GM21723 (cell line): Measurements from ENCODE around the gene PAPPA.

Experiments used
- ATAC-seq: cut with Tn5 transposase; IDR thresholded peaks from one replicate; pipeline ENCODE4 v1.9.1; 2021; ENCODE audit warnings: mild to moderate bottlenecking, moderate library complexity; ENCODE audit not compliant: unreplicated experiment

The PAPPA gene

GRCh38 chr9:116308076-116308475 lies 154.5 kb downstream of the PAPPA start:
- no peak for ATAC-seq

- ATAC-seq: no peak
Observed at GRCh38 chr9:116309900-116310611, 156.5 kb downstream of the PAPPA start.

DNA sequence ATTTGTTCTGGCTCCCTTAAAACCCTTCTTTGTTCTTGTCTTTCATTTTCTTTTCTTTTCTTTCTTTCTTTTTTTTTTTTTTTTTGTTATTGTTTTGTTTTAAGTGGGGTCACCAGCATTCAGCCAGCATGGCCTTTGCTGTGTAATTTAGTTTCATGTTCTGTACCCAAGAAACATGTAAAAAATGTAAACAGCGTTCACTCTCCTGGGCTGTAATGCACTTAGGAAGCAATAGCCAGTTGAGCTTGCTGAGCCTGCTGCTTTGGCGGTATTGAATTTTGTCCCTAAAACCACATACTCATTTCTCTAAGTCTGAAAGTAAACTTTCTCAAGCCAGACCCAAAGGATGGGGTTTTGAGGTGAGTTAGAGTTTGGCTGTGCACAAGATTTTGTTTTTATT lies 158.6 kb downstream of the PAPPA start:
- no peak for ATAC-seq

GRCh38 chr9:116313638-116314037 lies 160.0 kb downstream of the PAPPA start:
- ATAC-seq: no peak

DNA sequence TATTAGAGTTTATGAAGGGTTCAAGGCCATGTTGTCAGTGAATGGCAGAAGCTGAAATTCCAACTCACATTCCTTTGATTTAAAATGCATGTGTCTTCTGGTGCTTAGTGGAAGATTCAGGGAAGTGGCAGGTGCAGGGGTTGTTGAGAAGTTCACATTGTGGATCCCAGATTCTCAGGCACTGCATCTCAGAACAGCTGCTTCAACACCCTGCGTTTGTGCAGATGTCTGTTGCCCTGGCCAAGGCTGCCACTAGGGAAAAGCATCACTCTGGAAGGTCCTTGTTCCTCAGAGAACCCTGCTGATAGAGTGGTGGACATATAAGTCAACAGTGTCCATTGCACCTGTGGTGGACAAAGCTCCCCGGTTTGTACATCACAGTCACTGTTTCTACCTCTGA lies 162.7 kb downstream of the PAPPA start:
- no peak for ATAC-seq

DNA sequence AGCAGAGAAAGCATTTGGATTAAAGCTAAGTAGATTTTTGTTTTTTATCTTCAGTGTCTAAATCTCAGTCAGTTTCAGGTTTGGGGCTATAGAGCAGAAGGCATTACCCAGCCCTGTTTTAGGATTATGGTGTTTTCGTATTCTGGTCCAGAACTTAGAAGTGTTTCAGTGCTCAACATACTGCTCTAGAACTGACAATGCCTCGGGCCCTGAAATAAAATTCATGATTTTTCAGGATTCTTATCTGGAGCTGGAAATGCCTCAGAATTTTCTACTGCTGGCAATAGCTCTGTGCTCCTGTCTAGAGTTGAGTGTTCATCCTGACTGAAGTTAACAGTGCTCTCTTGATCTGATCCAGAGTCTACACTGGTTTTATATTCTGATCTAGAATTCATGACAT lies 163.9 kb downstream of the PAPPA start:
- no peak for ATAC-seq

DNA sequence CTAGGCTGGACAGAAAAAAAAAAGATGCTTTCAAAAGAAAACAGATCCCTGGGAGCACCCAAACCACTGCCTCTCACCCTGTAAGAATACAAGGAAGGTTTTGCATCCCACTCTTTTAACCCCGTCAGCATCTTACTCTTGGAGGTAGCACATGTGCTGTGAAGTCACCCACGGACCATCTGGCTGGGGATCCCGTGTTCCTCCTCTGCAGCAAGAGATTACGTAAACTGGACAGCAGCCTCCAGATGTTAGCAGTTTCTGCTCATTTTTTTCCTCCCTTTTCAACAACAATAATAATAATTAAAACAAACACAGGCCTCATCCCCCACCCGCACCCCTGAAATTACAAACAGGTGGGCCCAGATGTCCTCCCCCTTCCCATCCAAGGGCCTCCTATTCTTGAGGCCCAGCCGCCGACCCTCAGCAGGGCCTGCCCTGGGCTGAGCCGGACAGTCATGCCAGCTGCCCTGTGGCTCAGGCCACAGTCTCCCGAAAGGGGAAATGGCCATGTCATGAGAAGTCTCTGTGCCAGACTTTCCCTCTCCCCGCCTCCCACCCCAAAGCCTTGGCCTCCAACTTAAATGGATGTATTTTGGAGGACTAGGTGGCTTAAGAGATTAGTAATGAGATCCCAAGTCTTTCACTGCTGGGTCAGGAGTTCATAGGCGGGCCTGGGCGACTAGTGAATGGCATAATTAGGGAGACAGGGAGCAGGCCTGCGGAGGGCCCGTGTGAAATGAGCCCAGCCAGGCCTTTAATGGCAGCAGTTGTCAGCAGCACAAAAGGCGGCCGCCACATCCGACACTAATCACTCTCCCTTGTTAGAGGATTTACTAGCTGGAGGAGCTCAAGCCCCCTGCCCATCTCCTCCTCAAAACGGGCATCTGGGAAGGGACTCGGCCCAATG lies 165.1 kb downstream of the PAPPA start:
- no peak for ATAC-seq

DNA sequence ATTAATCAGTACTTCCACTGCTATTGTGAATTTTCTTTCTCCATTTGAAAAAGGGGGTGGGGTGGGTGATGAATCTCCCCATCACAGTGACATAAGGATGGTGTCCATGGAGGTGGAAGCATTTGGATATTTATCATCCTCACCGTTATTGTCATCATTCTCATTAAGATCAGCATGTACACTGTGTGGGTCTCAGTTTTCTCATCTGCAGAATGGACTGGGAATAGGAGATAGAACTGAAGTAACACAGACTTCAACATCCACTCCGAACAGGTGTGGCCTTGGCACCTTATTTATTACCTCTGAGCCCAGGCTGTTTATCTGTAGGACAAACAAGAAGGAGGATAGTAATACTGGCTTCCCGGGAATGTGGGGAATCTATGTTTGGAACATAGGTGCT lies 165.9 kb downstream of the PAPPA start:
- ATAC-seq: no peak

- ATAC-seq: no peak
Observed at GRCh38 chr9:116320290-116320689, 166.7 kb downstream of the PAPPA start.

DNA sequence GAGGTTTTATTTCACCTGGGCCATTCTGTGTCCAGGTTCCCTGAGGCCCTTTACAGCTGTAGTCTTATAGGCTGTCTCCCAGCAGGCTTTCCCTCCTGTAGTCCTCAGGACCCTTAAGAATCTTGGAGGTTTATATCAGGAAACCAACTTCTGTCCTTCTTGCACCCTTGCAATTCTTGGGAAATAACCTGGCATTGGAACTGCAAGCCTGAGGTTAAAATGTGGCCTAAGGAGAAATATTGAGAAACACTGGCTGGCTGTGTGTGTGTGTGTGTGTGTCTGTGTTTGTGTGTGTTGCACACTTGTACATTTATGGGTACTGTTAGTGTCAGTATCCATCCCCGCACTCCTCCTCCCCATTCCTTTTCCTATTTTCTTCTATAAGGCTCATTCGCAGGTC lies 168.9 kb downstream of the PAPPA start:
- no peak for ATAC-seq

DNA sequence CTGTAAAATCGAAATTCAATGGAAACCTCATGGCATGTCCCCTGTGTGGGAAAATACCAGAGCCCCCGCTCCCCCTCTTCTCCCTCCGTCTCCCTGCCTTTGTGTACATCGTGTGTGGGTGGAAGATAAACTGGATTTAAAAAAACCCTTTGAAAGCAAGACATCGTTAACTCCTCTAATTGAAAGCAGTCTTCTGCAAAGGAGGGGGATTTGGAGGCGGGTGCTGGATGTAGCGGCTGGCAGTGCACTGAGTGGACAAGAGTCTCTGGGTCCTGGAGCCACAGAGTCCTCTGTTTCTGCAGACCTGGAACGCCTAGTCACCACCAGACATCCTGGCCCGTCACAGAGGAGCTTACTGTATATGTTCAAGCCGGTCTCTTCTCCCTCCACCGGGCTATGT lies 169.4 kb downstream of the PAPPA start:
- no peak for ATAC-seq

GRCh38 chr9:116323571-116323970 lies 170.0 kb downstream of the PAPPA start:
- ATAC-seq: no peak

DNA sequence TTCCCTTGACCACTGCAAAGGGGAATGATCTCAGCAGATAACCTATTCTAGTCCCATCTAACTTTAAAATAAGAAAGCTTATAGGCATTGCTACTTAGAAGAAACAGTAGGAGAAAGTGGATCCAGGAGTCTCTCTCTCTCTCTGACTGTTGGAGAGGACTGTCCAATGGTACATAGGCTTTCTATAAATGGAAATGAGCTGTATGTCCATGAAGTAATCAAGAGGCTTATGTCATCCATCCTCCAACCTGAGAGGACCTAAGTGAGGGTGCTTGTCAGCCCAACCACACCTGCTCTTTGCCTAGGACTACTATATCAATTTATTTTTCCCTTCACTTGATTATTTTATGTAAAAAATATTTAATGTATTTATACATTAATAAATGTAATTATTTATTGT lies 172.3 kb downstream of the PAPPA start:
- ATAC-seq: no peak

- ATAC-seq: no peak
Observed at GRCh38 chr9:116327701-116328405, 174.3 kb downstream of the PAPPA start.

- ATAC-seq: no peak
Observed at GRCh38 chr9:116329470-116329869, 175.9 kb downstream of the PAPPA start.

DNA sequence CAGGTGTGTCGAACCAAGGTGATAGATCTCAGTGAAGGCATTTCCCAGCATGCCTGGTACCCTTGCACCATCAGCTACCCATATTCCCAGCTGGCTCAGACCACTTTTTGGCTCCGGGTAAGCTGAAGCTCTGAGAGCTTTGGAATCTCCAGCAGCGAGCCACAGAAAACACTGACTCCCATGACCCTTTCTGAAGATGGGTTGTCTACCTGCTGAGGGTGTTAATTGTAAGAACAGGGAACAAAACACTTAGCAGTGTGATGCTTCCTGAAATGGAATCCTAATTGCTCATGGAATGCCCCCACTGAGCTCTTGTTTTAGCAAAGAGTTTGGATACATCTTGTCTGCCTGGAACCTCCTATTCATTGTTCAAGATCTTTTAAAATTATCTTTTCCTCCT lies 177.7 kb downstream of the PAPPA start:
- no peak for ATAC-seq

DNA sequence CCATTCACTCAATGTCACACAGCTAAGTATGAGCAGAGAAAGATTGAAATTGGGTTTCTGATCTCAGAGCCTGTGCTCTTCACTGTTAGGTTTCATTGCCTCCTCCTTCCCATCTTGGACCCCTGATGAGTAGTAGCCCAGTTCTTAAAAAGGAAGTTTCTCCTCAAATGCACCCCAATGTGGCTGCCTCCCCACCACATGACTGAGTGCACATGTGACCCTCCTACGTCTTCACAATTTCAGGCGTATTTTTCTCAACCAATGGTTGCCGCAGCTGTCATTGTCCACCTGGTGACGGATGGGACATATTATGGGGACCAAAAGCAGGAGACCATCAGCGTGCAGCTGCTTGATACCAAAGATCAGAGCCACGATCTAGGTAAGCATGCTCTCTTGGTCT lies 178.5 kb downstream of the PAPPA start:
- no peak for ATAC-seq

- ATAC-seq: no peak
Observed at GRCh38 chr9:116333254-116333653, 179.7 kb downstream of the PAPPA start.

- no peak for ATAC-seq
Observed at GRCh38 chr9:116334546-116335150, 181.1 kb downstream of the PAPPA start.

GRCh38 chr9:116335392-116335791 lies 181.8 kb downstream of the PAPPA start:
- ATAC-seq: no peak

DNA sequence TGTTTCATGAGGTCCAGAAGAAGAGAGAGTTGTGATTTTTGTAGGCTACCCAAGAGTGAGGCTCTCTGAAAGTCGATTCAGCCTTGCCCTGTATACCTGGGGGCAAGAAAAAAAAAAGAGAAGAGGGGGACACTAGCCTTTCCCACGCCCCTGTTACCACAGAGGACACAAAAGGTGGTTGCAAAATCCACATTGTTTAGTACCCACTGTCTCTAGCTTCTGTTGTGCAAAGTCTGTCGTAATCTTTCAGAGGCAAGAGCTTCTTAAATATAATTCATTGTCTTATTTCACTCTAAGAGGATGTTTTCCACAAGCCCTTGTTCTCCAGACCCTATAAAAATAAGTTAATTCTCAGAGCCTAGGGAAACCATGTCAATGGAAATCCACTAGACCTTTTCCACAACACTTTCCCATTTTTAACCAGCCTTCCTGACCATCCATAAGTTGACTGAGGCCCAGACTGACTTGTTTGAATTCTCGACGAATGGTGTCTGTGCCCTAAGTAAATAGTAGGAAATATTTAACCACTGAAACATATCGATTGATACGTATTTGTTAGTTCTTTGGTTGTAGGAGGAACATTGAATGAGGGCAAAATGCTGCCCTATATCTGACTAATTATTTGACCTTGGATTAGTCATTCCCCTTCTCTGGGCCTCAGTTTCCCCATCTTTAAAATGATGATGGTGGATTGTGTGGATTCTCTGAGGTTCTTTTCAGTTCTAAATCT lies 182.7 kb downstream of the PAPPA start:
- ATAC-seq: no peak
